ENCODE results near the gene SFMBT2. TPM values are rescaled to one million over a fixed set of nuclear protein-coding genes. Genes with fewer than 3 reads are reported as not detected.

SFMBT2 gene
- total RNA-seq, 1 donor from 2014 or later, result 7.0 TPM

DNA sequence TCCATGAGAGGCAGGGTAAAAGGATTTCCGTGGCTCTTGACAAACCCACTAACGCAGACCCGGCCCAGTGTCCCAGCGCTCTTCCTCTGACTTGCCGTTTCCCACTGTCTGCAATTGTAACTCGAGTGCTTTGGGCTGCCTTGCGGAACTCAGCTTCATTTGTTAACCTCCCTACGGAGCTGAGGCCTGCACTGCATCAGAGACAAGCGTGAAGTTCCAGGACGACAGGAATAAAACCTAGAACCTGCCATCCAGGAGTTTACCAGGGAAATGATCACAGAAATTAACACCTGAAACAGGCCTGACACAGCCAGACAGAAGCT is 76.2 kb downstream of the SFMBT2 start:
- H3K27ac Mint-ChIP-seq (ENCODE audit: unreplicated experiment), result no peak overlapping the region

DNA sequence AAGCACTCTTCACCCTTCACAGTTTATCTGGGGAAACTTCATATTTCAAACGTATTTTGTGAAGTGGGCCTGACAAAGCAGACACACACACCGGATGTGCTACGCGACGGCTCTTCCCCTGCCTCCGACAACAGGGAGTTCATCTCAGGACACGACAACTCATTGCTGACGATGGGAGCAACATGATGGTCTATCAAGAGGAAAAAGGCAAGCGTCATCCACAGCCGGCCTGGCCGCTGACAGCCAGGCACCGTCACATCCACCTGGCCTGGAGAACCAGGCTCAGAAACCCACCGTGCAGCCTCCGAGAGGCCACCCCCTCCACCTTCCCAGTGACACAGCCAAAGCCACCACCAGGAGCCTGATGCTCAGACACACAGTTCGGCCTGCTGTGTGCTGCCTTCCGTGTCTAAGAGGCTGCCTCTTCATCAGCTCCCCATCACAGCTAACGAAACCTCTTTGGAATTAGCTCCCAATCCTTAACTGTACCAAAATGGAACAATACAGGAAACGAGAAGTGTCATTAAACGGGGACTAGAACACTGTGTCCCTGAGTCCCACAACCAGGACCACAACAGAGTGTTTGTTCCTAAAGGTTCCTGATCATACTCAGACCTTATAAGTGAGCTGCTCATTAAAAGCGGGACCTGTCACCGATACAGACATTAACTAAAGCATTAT is 76.7 kb downstream of the SFMBT2 start:
- Mint-ChIP-seq H3K36me3 (ENCODE audit: low read depth) (peaks cover 13% of the 10 kb centered on the region), H3K27ac (ENCODE audit: unreplicated experiment) (no peak overlapping the region), H3K4me1 (peaks cover 31% of the 10 kb centered on the region), H3K27me3 (ENCODE audit: low read depth) (no peaks in the 10 kb centered on the region), H3K9me3 (peaks cover 3% of the 10 kb centered on the region), H3K4me3 (no peak overlapping the region)
- DNase-seq (ENCODE audit: low read depth, low spot score), result no peak
- TF ChIP-seq, protein P1, sequence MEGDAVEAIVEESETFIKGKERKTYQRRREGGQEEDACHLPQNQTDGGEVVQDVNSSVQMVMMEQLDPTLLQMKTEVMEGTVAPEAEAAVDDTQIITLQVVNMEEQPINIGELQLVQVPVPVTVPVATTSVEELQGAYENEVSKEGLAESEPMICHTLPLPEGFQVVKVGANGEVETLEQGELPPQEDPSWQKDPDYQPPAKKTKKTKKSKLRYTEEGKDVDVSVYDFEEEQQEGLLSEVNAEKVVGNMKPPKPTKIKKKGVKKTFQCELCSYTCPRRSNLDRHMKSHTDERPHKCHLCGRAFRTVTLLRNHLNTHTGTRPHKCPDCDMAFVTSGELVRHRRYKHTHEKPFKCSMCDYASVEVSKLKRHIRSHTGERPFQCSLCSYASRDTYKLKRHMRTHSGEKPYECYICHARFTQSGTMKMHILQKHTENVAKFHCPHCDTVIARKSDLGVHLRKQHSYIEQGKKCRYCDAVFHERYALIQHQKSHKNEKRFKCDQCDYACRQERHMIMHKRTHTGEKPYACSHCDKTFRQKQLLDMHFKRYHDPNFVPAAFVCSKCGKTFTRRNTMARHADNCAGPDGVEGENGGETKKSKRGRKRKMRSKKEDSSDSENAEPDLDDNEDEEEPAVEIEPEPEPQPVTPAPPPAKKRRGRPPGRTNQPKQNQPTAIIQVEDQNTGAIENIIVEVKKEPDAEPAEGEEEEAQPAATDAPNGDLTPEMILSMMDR (conservative IDR thresholded peaks at IDR 0.05), result no peak

More for the DNA sequence above, 76.2 kb downstream of the SFMBT2 start:
- no peak for DNase-seq (ENCODE audit: low read depth, low spot score)
- Mint-ChIP-seq H3K9me3 (peaks cover 2% of the 10 kb centered on the region), H3K4me3 (no peak overlapping the region), H3K4me1 (peaks cover 33% of the 10 kb centered on the region), H3K36me3 (ENCODE audit: low read depth) (peaks cover 12% of the 10 kb centered on the region), H3K27me3 (ENCODE audit: low read depth) (no peaks in the 10 kb centered on the region)
- TF ChIP-seq, protein P1 (conservative IDR thresholded peaks at IDR 0.05), result no peak

DNA sequence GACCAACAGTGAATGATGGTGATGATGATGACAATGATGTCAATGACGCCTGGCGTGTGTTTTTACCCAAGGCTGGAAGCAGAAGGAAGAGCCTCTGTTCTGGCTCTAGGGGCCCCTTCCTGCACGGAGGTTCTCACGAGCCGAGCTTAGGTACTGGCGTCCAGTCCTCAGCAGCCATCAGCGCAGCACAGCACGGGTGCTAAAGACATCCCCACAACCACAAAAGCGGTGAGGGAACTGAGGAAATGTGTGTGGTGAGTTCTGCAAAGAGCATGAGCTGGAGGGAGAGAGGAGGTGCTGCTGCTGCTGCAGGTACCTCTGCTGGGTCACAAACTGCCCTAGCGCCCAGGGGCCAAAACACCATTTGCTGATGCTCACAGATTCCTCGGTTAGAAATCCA is 81.6 kb downstream of the SFMBT2 start:
- TF ChIP-seq, protein P1 (conservative IDR thresholded peaks at IDR 0.05), result no peak
- Mint-ChIP-seq H3K27ac (ENCODE audit: unreplicated experiment) (no peak overlapping the region), H3K27me3 (ENCODE audit: low read depth) (no peaks in the 10 kb centered on the region), H3K4me3 (no peak overlapping the region), H3K4me1 (peaks cover 14% of the 10 kb centered on the region), H3K36me3 (ENCODE audit: low read depth) (peaks cover 36% of the 10 kb centered on the region), H3K9me3 (peaks cover 16% of the 10 kb centered on the region)
- no peak for DNase-seq (ENCODE audit: low read depth, low spot score)

DNA sequence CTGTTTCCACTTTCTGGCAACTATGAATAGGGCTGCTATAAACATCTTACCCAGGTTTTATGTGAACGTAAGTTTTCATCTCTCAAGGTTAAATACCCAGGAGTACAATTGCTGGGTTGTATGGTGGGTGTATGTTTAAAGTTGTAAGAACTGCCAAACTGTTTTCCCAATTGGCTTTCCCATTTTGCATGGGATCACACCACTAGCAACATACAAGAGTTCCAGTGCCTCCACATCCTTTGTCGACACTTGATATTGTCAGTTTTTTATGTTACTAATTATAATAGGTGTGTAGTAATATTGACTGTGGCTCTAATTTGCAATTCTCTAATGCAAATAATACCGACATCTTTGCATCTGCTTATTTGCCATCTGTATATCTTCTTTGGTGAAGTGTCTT is 82.9 kb downstream of the SFMBT2 start:
- Mint-ChIP-seq H3K27ac (ENCODE audit: unreplicated experiment) (no peak overlapping the region), H3K9me3 (peaks cover 18% of the 10 kb centered on the region), H3K4me3 (no peak overlapping the region), H3K36me3 (ENCODE audit: low read depth) (peaks cover 38% of the 10 kb centered on the region), H3K27me3 (ENCODE audit: low read depth) (no peaks in the 10 kb centered on the region), H3K4me1 (peaks cover 9% of the 10 kb centered on the region)
- TF ChIP-seq, protein P1 (conservative IDR thresholded peaks at IDR 0.05), result no peak
- DNase-seq (ENCODE audit: low read depth, low spot score), result no peak

DNA sequence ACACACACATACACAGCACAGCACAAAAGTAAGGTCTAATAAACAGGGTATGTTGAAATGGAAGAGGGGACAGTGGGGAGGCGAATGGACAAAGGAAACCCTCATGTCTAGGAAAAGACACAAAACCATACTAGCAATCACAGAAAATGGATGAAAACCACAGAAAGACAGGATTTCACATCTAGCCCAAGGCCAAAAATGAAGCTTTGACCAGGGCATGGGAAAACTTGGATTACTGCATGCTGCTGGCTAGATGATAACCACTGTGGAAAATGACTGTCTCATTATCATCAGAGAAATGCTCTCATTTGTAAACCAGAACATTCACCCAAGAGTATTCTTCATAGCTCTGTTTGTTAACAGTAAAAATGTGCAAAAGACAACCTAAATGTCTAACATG is 88.2 kb downstream of the SFMBT2 start:
- DNase-seq (ENCODE audit: low read depth, low spot score), result no peak
- H3K4me3 Mint-ChIP-seq, result no peak overlapping the region
- peaks cover 18% of the 10 kb centered on the region for H3K36me3 Mint-ChIP-seq (ENCODE audit: low read depth)
- TF ChIP-seq, protein P1 (conservative IDR thresholded peaks at IDR 0.05), result no peak
- H3K27ac Mint-ChIP-seq (ENCODE audit: unreplicated experiment), result no peak overlapping the region
- peaks cover 31% of the 10 kb centered on the region for H3K4me1 Mint-ChIP-seq
- peaks cover 9% of the 10 kb centered on the region for H3K9me3 Mint-ChIP-seq
- no peaks in the 10 kb centered on the region for H3K27me3 Mint-ChIP-seq (ENCODE audit: low read depth)
